Tibial nerve (tissue), 4 donors: Measurements from ENCODE around the gene GSTM3.

Source experiments
- EP300 ChIP-seq, 2 donors: sonication (generic); formaldehyde crosslinking; IDR thresholded peaks; one replicate each; pipeline ENCODE4 v1.6.1; 2017; ENCODE audit warnings: antibody characterized with exemption in 2 of 2, mild to moderate bottlenecking in 1 of 2
- POLR2A ChIP-seq, 2 donors: fragments of 450-650 bp; IDR thresholded peaks; one replicate each; pipeline ENCODE4 v1.6.1; 2017; ENCODE audit warnings: antibody characterized with exemption in 2 of 2, mild to moderate bottlenecking in 2 of 2, moderate library complexity in 2 of 2
- TF ChIP-seq, protein P1 (sequence below), 5 experiments: fragments of 200-600 bp in 3 of 5; fragments of 450-650 bp in 2 of 5; sonication (generic) in 3 of 5; IDR thresholded peaks; one replicate each; pipeline ENCODE4 v1.5.1; 2016 to 2019; ENCODE audit warnings: antibody characterized with exemption in 5 of 5, mild to moderate bottlenecking in 3 of 5, moderate library complexity in 2 of 5

DNA sequence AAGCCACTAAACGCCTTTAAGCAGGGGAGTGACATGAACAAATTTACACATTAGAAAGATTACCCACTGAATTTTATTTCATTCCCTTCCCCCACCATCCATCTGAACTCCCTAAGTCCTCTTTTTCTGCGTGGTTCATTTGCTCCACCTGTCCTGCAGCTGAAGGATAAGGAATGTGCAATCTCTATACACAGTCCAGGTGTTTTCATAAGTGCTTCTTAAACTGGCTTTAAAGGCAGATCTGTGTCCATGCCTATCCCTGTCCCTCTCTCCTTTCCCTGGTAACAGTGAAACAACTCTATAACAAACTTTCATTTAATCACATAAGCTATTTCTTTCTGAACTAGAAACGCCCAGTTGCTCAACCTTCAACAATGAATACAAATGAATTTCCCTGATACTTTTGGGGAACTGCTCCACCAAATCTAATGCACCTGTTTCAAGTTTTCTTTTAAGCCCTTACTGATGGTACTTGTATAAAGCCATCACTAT is 8.4 kb downstream of the GSTM3 start:
- TF ChIP-seq, protein P1, sequence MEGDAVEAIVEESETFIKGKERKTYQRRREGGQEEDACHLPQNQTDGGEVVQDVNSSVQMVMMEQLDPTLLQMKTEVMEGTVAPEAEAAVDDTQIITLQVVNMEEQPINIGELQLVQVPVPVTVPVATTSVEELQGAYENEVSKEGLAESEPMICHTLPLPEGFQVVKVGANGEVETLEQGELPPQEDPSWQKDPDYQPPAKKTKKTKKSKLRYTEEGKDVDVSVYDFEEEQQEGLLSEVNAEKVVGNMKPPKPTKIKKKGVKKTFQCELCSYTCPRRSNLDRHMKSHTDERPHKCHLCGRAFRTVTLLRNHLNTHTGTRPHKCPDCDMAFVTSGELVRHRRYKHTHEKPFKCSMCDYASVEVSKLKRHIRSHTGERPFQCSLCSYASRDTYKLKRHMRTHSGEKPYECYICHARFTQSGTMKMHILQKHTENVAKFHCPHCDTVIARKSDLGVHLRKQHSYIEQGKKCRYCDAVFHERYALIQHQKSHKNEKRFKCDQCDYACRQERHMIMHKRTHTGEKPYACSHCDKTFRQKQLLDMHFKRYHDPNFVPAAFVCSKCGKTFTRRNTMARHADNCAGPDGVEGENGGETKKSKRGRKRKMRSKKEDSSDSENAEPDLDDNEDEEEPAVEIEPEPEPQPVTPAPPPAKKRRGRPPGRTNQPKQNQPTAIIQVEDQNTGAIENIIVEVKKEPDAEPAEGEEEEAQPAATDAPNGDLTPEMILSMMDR (IDR thresholded peaks at IDR 0.05) = no peak
- TF ChIP-seq POLR2A (IDR thresholded peaks at IDR 0.05) (no peak), EP300 (IDR thresholded peaks at IDR 0.05) (no peak)
